ENCODE data around the gene LATS1. TPM values are rescaled to one million over a fixed set of nuclear protein-coding genes. Genes with fewer than 3 reads are reported as not detected.

Gene LATS1
- total and polyA plus RNA-seq, 2 donors from 2014 or later = 3.3 to 32.4 TPM

GRCh38 chr6:149719531-149719930, 1.6 kb upstream of the LATS1 start:
- Histone ChIP-seq H3K27me3 (ENCODE audit: control insufficient read depth, insufficient read depth, low read length) (no peaks in the 10 kb centered on the region), H3K9ac (ENCODE audit: low read length in 3 of 3) (no peak overlapping the region), H3K27ac (ENCODE audit: low read depth in 2 of 2, low read length in 2 of 2) (no peak overlapping the region), H3K36me3 (ENCODE audit: control insufficient read depth in 2 of 3, insufficient read depth in 3 of 3, low read length in 3 of 3) (no peaks in the 10 kb centered on the region), H3K4me3 (ENCODE audit: low read length in 3 of 3) (no peak overlapping the region), H3K4me1 (ENCODE audit: control insufficient read depth in 2 of 3, insufficient read depth in 2 of 3, low read depth in 1 of 3, low read length in 3 of 3) (peaks cover 3 to 5% (median 3%) of the 10 kb centered on the region in 3 donors), H3K9me3 (ENCODE audit: control insufficient read depth in 2 of 3, insufficient read depth in 1 of 3, low read length in 3 of 3) (no peaks in the 10 kb centered on the region)
- DNase-seq = no peak
- TF ChIP-seq CTCF (IDR thresholded peaks at IDR 0.05; ENCODE audit: borderline replicate concordance, extremely low read depth, insufficient read depth) = no peak
- intact Hi-C loops (cut with DNase I) = no loop called here
- no peak for FAIRE-seq

GRCh38 chr6:149717255-149717587, 680 bp downstream of the LATS1 start:
- Histone ChIP-seq H3K36me3 (ENCODE audit: control insufficient read depth in 2 of 3, insufficient read depth in 3 of 3, low read length in 3 of 3) (no peaks in the 10 kb centered on the region), H3K27ac (ENCODE audit: low read depth in 2 of 2, low read length in 2 of 2) (peak overlapping the region; percentile 96 to 99), H3K9me3 (ENCODE audit: control insufficient read depth in 2 of 3, insufficient read depth in 1 of 3, low read length in 3 of 3) (no peaks in the 10 kb centered on the region), H3K27me3 (ENCODE audit: control insufficient read depth, insufficient read depth, low read length) (no peaks in the 10 kb centered on the region), H3K9ac (ENCODE audit: low read length in 3 of 3) (peak overlapping the region; percentile 57 to 98 (median 78)), H3K4me3 (ENCODE audit: low read length in 3 of 3) (peak overlapping the region; percentile 75 to 90 (median 77)), H3K4me1 (ENCODE audit: control insufficient read depth in 2 of 3, insufficient read depth in 2 of 3, low read depth in 1 of 3, low read length in 3 of 3) (peaks cover 3 to 5% (median 3%) of the 10 kb centered on the region in 3 donors)
- FAIRE-seq = no peak
- no peak for DNase-seq
- intact Hi-C loops (cut with DNase I) = no loop called here
- no peak for TF ChIP-seq CTCF (IDR thresholded peaks at IDR 0.05; ENCODE audit: borderline replicate concordance, extremely low read depth, insufficient read depth)

- intact Hi-C loops (cut with DNase I) = no loop called here
- Histone ChIP-seq H3K36me3 (ENCODE audit: control insufficient read depth in 2 of 3, insufficient read depth in 3 of 3, low read length in 3 of 3) (no peaks in the 10 kb centered on the region), H3K9me3 (ENCODE audit: control insufficient read depth in 2 of 3, insufficient read depth in 1 of 3, low read length in 3 of 3) (no peaks in the 10 kb centered on the region), H3K9ac (ENCODE audit: low read length in 3 of 3) (peak overlapping the region; percentile 4 to 78 (median 69)), H3K4me1 (ENCODE audit: control insufficient read depth in 2 of 3, insufficient read depth in 2 of 3, low read depth in 1 of 3, low read length in 3 of 3) (peaks cover 3 to 5% (median 3%) of the 10 kb centered on the region in 3 donors), H3K4me3 (ENCODE audit: low read length in 3 of 3) (peak overlapping the region; percentile 75 to 90 (median 77)), H3K27ac (ENCODE audit: low read depth in 2 of 2, low read length in 2 of 2) (peak overlapping the region in 1 of 2 donors; percentile 5), H3K27me3 (ENCODE audit: control insufficient read depth, insufficient read depth, low read length) (no peaks in the 10 kb centered on the region)
- no peak for FAIRE-seq
- peak in 2 of 5 donors; percentile 10 to 14 for DNase-seq
- no peak for TF ChIP-seq CTCF (IDR thresholded peaks at IDR 0.05; ENCODE audit: borderline replicate concordance, extremely low read depth, insufficient read depth)
Measured at GRCh38 chr6:149716181-149716963, 1.5 kb downstream of the LATS1 start.

Measured in kidney (tissue), 14 donors.